OCI-LY3 (cell line): ENCODE results near the gene LAMC2.

Source experiments
- H2AFZ ChIP-seq: fragments of 200-600, 300-600 bp; shearing (Covaris generic); 2 replicates; pipeline ENCODE4 v1.6.0; 2014; ENCODE audit warnings: antibody characterized with exemption, low read depth, low read length
- H3K27ac ChIP-seq: fragments of 200-600, 300-600 bp; sonication (generic); 2 replicates; pipeline ENCODE4 v1.5.1; 2014; ENCODE audit warnings: mild to moderate bottlenecking, low read length, moderate library complexity, mixed read lengths
- H3K27me3 ChIP-seq: fragments of 200-600, 300-600 bp; sonication (generic); 2 replicates; pipeline ENCODE4 v1.6.1; 2014; ENCODE audit warnings: low read depth, low read length, mixed read lengths
- H3K36me3 ChIP-seq: fragments of 200-600, 300-600 bp; sonication (generic); replicated peaks from 2 replicates; pipeline ENCODE3; 2014; ENCODE audit warnings: low read depth, low read length, mixed read lengths
- H3K4me1 ChIP-seq: fragments of 300-600, 200-600 bp; sonication (generic); 2 replicates; pipeline ENCODE4 v1.6.1; 2014; ENCODE audit warnings: low read length, mixed read lengths
- H3K4me2 ChIP-seq: fragments of 200-600, 300-600 bp; sonication (generic); 2 replicates; pipeline ENCODE4 v1.6.1; 2014; ENCODE audit warnings: low read length, mixed read lengths
- H3K4me3 ChIP-seq: fragments of 300-600, 200-600 bp; sonication (generic); 2 replicates; pipeline ENCODE4 v1.5.1; 2014; ENCODE audit warnings: antibody characterized with exemption, mild to moderate bottlenecking, low read length, moderate library complexity
- H3K79me2 ChIP-seq: fragments of 300-600, 200-600 bp; shearing (Covaris generic); 2 replicates; pipeline ENCODE4 v1.6.1; 2014; ENCODE audit warnings: mild to moderate bottlenecking, low read length, mixed read lengths
- H3K9ac ChIP-seq: fragments of 300-600, 200-600 bp; shearing (Covaris generic); 2 replicates; pipeline ENCODE4 v1.6.0; 2014; ENCODE audit warnings: mild to moderate bottlenecking, low read length, moderate library complexity
- H3K9me3 ChIP-seq: fragments of 200-600, 300-600 bp; shearing (Covaris generic); 2 replicates; pipeline ENCODE4 v1.6.1; 2014; ENCODE audit warnings: low read length, mixed read lengths; ENCODE audit not compliant: insufficient read depth
- H4K20me1 ChIP-seq: fragments of 200-600, 300-600 bp; sonication (generic); 2 replicates; pipeline ENCODE4 v1.6.1; 2016; ENCODE audit warnings: low read length, mixed read lengths; ENCODE audit not compliant: insufficient read depth
- CTCF ChIP-seq: fragments of 200-600, 300-600 bp; sonication (generic); IDR thresholded peaks from 2 replicates; pipeline ENCODE4 v1.5.1; 2014; ENCODE audit warnings: antibody characterized with exemption, low read length, low read depth
- EZH2phosphoT487 ChIP-seq: fragments of 200-600 bp; shearing (Covaris generic); IDR thresholded peaks from 2 replicates; pipeline ENCODE4 v1.6.1; 2018; ENCODE audit warnings: antibody characterized with exemption, mixed run types, low read depth

Gene LAMC2

GRCh38 chr1:183247931-183248330, 61.9 kb downstream of the LAMC2 start:
- peaks cover 40% of the 10 kb centered on the region for H3K27me3 ChIP-seq
- H3K36me3 ChIP-seq = no peaks in the 10 kb centered on the region
- no peak overlapping the region for H2AFZ ChIP-seq
- peaks cover 4% of the 10 kb centered on the region; the same call in 1 of the 2 replicates for H3K4me1 ChIP-seq
- H3K9me3 ChIP-seq = no peaks in the 10 kb centered on the region
- H3K4me3 ChIP-seq = no peak overlapping the region
- H3K27ac ChIP-seq = no peak overlapping the region
- no peaks in the 10 kb centered on the region for H3K79me2 ChIP-seq
- no peak for TF ChIP-seq EZH2phosphoT487
- TF ChIP-seq CTCF = no peak
- H3K4me2 ChIP-seq = no peak overlapping the region
- H4K20me1 ChIP-seq = no peaks in the 10 kb centered on the region
- H3K9ac ChIP-seq = no peak overlapping the region

GRCh38 chr1:183248989-183249691, 63.1 kb downstream of the LAMC2 start:
- no peak overlapping the region for H2AFZ ChIP-seq
- H3K4me2 ChIP-seq = no peak overlapping the region
- peaks cover 34% of the 10 kb centered on the region for H3K27me3 ChIP-seq
- H3K27ac ChIP-seq = no peak overlapping the region
- H4K20me1 ChIP-seq = no peaks in the 10 kb centered on the region
- no peak overlapping the region for H3K4me3 ChIP-seq
- no peaks in the 10 kb centered on the region for H3K36me3 ChIP-seq
- peaks cover 4% of the 10 kb centered on the region; the same call in 1 of the 2 replicates for H3K4me1 ChIP-seq
- no peaks in the 10 kb centered on the region for H3K79me2 ChIP-seq
- H3K9ac ChIP-seq = no peak overlapping the region
- H3K9me3 ChIP-seq = no peaks in the 10 kb centered on the region
- TF ChIP-seq CTCF (no peak), EZH2phosphoT487 (no peak)

GRCh38 chr1:183249941-183250452, 63.9 kb downstream of the LAMC2 start:
- H4K20me1 ChIP-seq = no peaks in the 10 kb centered on the region
- H3K27ac ChIP-seq = no peak overlapping the region
- no peaks in the 10 kb centered on the region for H3K36me3 ChIP-seq
- H3K27me3 ChIP-seq = peaks cover 35% of the 10 kb centered on the region
- H3K9me3 ChIP-seq = no peaks in the 10 kb centered on the region
- no peak overlapping the region for H2AFZ ChIP-seq
- H3K4me3 ChIP-seq = no peak overlapping the region
- no peaks in the 10 kb centered on the region for H3K79me2 ChIP-seq
- H3K9ac ChIP-seq = no peak overlapping the region
- TF ChIP-seq CTCF (no peak), EZH2phosphoT487 (no peak)
- peaks cover 4% of the 10 kb centered on the region; the same call in 1 of the 2 replicates for H3K4me1 ChIP-seq
- H3K4me2 ChIP-seq = no peak overlapping the region

- H3K36me3 ChIP-seq = no peaks in the 10 kb centered on the region
- no peak overlapping the region for H3K27ac ChIP-seq
- no peak for TF ChIP-seq EZH2phosphoT487
- no peak for TF ChIP-seq CTCF
Measured at GRCh38 chr1:183251101-183251958, 65.3 kb downstream of the LAMC2 start.

More at GRCh38 chr1:183251101-183251958, 65.3 kb downstream of the LAMC2 start:
- Histone ChIP-seq H3K4me2 (no peak overlapping the region), H3K4me1 (peaks cover 4% of the 10 kb centered on the region; the same call in 1 of the 2 replicates), H3K4me3 (no peak overlapping the region), H4K20me1 (no peaks in the 10 kb centered on the region), H3K79me2 (no peaks in the 10 kb centered on the region), H3K27me3 (peaks cover 35% of the 10 kb centered on the region), H3K9me3 (no peaks in the 10 kb centered on the region), H2AFZ (no peak overlapping the region), H3K9ac (no peak overlapping the region)
